ENCODE results near the gene FGGY.

Gene FGGY

DNA sequence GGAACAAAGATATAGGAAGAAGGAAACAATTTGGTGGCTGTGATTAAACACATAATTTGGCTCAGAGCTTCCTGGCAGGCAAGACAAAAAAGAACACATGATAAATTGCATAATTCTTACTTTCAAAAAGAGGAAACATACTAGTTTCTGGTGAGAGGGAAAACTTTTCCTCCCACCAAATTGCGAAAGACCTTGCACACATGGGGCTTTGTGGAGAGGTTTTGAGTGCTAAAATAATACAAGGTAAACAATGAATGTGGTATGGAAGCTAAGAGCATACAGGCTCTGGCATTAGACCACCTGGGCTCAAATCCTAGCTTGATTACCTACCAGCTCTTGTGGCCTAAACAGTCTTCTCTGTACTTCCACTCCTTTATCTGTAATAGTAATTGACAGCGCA is 377.7 kb downstream of the FGGY start:
- DNase-seq (ENCODE audit: low read depth, low spot score): no peak

DNA sequence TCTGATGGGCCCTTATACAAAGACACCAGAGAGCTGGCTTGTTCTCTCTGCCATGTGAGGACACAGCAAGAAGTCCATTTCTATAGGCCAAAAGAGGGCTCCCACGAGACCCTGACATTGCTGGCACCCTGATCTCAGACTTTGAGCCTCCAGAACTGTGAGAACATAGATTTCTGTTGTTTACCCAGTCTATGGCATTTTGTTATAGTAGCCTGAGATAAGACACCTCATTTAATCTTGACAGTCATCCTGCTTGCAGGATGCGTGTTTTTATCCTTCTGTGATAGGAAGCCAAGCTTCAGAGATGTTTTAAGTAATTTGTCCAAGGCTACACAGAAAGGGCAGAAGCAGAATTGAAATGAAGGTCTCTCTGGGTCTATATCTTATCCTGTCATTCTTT is 379.0 kb downstream of the FGGY start:
- DNase-seq (ENCODE audit: low read depth, low spot score): no peak

DNA sequence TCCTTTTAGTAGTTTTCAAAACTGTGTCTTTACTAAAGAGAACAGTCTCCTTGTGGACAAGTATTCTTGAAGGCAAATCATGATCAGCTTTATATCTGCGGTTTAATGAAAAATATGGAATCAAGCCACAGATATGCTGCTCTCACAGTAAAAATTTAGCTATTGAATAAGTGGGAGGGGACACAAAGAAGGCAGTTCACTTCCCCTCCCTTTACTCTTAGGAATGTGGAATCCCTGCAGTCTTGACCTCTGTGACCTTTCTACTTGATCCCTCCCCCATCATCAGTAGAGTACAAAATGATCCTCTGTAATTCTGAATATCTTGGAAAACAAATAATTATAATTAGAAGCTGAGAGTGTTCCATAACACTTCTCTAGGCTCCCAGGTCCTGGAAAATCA is 381.1 kb downstream of the FGGY start:
- DNase-seq (ENCODE audit: low read depth, low spot score): no peak

DNA sequence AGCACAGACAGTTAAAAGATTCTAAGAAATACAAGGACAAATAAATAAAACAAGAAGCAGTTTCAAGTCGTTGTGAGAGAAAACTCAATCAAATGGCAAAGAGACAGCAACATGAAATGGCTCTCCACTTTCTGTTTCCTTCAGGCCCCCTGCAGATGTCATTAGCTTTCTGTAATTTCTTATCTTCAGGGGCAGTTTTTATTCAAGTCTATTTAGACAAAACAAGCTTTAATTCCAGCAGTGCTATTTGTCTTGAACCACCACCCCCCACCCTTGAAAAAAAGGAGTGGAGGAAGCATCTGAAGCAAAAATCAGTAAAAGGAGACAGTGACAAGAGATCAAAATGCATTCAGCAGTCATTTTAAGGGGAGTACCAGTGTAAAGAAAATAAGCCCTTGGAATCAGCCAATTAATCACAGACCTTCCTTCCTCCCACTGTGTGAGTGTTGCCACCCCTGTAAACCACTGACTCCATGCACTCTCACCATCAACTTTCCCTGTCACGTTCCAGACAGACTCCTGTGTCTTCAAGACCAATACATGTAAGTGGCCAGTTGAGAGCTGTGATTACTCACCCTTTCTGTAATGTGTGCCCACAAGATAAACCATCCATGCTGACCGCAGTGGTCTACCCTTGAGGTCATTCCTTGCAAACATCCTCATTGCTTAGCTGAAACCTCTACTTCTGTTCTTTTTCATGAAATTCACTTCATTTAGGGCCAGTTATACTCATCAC is 381.8 kb downstream of the FGGY start:
- DNase-seq (ENCODE audit: low read depth, low spot score): no peak

DNA sequence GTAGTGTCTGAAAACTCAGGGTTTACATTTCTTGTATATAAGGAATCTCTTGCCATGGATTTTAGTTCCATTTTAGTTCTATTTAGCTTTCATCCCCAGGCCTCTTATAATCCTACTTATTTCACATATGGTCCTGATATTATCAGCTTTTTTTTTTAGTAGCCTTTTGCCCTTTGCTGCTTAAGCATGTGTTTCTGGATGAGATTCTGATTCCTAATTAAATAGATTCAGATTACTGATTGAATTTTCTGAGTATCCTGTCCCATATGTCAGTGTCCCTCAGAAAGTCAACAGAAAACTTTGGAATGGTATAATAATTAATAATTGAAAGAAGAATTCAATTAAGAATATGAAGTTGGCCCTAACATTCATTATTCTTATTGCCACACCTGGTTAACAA is 383.1 kb downstream of the FGGY start:
- DNase-seq (ENCODE audit: low read depth, low spot score): no peak

DNA sequence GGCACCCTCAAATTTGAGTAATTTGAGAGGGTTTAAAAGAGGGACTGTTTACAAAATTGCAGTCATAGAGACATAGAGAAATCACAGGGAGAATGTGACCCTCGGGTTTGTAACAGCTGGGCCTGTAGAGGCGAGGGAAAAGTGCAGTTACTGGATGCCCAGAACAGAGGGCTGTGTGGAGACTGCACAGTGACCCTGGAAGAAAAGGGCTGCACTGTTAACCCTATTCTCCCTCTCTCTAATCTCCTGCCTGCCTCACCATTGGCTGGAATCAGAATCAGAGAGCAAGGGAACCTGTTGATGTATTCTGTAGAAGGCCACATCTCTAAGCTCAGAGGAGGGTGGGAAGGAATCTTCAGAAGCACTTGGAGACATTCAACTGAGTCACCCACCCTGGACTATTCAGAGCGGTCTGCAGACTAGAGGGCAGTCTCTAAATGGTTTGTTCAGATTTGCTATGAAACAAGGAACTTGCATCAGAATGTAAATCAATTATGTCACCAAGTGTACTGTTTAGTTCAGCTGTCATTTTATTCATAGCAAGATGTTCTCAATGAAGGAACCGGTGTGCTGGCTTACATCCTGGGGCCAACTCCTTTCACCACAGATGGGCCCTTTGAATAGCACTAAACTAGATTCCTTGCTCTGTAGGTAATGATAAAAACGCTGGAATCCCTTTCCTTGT is 385.6 kb downstream of the FGGY start:
- no peak for DNase-seq (ENCODE audit: low read depth, low spot score)

DNA sequence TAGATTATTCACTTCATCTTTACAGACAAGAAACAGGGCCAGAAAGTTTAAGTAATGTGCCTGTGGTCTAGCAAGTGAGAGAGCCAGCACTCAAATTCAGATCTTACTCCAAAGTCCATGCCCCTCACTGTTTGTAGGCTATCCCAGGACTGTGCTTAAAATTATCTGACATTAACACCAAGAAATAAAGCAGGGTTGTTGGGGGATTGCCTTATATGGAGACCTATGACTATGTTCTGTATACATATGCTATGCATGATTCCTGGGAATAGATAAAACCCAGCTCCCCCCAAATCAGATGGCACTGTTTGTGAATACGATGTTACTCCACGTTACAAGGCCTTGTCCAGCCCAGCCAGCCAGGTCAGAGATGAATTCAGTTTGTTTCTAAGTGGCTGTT is 386.3 kb downstream of the FGGY start:
- DNase-seq (ENCODE audit: low read depth, low spot score): no peak

DNA sequence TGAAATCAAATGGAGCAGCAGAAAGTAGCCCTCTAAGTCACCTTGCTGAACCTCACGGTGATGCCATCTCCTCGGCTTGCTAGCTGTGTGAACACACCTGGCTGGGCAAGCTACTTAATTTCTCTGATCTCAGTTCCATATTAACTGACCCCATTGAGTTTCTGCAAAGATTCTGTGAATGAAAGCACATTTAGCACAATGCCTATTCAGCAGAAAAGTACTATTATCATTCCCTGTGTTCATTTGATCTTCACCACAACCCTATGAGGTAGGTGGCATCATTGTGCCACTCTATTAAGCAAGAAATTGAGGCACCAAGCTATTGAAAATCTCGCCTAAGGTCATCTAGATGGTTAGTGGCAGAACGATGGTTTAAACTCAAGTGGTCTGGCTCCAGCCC is 387.8 kb downstream of the FGGY start:
- no peak for DNase-seq (ENCODE audit: low read depth, low spot score)

DNA sequence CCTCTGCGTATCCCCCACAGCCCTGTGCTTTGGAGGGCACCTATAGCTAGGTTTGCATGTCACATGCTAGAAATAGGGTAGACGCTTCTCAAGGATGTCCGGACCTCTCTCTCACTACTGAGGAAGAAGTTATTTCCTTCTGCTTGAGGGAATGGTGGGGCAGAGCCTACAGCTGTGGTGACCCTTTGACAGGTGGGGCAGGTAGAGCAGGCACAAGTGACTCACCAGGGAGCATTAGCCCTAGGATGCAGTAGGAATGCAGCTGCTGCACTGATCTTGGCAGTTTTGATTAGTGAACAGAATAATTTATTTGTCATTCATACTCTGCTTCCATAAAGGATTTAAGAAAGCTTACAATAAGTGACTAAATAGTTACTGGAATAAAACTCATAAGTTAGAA is 388.2 kb downstream of the FGGY start:
- no peak for DNase-seq (ENCODE audit: low read depth, low spot score)

DNA sequence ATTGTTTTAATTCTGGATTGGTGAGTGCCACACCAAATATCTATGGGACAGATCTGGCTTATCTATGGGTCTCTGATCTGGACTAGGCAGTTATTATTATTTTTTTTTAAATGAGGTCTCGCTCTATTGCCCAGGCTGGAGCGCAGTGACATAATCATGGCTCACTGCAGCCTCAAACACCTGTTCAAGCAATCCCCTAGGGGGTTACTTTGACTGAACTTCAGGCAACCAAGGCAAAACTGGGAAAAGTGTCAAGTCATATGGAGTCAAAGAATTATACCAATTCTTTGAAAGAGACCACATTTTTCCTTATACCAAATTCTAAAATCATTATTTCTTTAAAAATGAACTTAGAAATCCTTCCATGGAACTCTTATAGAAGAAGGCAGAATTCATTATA is 388.8 kb downstream of the FGGY start:
- DNase-seq (ENCODE audit: low read depth, low spot score): no peak

DNA sequence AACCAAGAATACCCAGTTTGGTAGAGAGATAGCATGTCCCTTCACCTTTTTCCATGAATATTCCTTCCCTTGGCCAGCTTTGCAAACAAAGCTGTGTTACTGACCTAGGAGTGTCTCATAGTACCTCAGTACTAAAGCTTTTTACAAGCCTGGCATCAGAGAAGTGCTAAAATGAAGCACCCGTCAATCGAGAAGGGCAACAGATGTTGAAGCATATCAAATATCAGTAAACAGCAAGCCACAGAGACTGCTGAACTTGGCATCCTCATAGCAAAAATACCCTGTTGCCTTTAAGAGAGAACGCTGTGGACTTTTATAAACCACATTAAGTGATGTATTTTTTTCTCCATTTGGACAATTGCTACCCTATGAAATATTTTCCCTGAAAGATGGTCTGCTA is 389.3 kb downstream of the FGGY start:
- no peak for DNase-seq (ENCODE audit: low read depth, low spot score)

DNA sequence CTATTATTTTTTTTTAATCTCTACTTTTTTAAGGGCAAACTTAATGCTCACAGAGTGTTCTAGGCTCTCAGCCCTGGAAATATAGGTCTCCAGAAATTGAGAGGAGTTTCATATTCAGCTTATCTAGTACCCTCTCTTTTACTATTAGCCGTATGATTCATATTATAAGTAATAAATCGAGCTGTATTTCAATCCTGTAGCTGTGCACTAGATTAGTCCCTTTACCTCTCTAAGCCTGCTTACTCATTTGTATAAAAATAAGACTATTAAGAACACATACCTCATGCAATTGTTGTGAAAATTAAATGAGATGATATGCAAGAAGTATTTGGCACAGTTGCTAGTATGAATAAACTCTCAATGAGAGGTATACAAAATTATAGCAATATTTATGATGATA is 389.7 kb downstream of the FGGY start:
- no peak for DNase-seq (ENCODE audit: low read depth, low spot score)

DNA sequence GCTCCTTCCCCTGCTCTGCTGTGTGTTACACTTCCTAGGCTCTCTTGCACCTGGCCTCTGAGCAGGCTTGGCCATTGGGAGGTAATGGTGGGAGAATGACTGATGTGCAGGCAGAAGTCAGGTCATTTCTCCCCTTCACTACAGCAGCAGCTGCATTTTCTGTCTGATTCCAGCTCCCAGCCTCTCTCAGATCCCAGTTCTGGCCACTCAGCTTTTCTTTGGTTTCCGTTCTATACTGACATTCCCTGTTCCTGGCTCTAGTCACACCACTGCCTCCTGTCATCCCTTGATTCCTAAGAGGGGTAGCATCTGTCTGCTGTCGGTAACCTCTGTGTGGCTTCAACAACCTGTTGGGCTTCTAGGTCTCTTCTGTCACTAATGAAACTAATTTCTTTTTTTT is 390.2 kb downstream of the FGGY start:
- no peak for DNase-seq (ENCODE audit: low read depth, low spot score)

DNA sequence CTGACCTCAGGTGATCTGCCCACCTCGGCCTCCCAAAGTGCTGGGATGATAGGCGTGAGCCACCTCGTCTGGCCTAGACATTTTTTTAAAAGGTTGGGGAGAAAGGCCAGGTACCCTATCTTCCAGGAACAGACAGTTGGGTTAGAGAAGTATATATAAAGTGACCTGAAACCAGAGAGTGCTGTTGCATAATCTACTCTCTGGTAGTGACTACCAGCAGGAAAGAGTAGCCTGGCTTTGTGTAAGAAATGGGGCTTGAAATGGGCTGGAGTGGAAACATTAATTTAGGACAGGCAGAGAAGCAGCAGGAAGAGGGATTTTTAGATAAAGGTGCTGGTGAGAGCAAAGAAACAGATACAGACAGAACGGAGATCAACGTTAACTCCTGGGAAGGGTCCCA is 392.1 kb downstream of the FGGY start:
- no peak for DNase-seq (ENCODE audit: low read depth, low spot score)

DNA sequence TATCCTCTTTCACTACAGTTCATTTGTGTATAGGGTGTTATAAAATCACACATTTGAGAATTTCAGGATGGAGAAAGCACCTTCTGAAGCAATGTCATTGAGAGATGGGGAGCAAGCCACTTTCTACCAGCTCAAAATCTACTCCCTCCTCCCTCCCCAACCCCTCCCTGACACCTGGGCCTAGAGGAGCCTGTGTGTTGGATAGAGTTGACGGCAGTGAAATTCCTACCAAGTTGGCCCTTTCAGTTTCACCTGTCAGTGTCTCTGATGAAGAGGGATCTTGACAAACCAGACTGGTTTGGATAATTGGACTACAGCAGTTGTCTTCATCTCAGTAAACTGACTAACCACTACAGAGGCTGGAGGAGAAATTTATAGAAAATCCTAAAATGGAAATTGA is 392.8 kb downstream of the FGGY start:
- DNase-seq (ENCODE audit: low read depth, low spot score): no peak

DNA sequence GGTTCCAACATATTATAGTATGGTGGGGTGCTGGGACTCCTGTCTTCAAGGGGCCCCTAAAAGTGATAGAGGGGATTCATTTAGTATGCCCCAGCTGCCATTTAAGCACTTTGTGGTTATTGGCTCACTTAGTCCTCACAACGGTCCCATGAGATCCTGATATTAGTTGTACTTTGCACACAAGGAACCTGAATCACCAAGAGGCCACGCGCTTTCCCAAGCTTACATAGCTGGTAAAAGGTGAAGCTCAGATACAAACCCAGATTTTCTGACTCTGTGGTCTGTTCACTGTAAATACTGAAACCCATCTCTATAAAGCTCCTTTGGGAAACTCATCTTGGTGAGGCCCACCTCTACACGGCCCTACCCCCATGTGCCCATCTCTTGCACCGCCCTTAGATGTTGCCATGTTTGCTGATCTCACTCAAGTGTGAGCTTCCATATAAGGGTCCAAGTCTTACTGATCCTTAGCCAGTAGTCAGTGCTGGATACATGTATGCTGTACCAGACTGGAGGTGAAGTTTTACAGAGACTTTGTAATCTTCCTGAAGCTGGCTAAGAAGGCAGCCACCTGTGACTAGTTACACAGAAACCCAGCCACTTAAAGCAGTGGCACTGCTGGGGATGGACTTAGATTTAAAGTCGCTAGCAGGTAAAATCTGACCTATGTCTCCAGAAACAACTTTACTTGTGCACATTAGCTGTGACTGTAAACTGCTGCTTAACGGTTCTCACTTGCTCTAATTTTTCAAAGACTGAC is 393.5 kb downstream of the FGGY start:
- no peak for DNase-seq (ENCODE audit: low read depth, low spot score)

DNA sequence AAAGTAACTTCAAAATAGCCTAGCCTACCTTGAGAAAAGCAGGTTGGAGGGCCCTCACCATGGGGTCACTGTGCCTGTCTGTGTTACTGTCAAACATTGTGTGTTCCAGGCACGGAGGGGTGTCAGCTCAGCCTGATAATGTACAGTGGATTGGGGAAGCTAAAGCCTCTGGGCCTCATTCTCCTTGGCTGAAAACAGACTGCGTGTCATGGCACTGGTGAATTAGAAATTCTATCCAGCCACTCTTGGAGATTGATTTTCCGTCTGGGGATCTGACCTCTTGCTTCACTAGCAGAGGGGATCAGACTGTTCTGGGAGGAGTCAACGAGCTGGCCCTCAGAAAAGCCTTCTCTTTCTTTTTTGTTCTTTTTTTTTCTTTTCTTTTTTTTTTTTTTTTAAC is 394.4 kb downstream of the FGGY start:
- no peak for DNase-seq (ENCODE audit: low read depth, low spot score)

DNA sequence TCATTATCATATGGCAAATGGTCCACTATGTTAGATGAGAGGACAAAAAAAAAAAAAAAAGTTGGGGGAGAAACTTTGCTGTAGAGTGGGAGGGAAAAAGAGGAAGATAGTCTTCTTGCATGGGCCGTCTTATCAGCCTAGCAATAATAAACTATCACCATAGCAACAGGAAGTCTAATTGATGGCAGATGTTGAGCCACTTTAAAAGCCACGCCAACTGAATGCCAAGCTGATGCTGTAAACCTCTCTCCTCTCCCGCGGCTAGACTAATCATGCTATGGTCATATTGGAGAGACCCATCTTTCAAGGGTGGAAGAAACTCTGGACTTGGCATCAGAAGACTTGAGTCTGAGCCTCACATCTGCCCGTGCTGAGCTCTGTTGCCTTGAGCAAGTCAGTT is 395.7 kb downstream of the FGGY start:
- no peak for DNase-seq (ENCODE audit: low read depth, low spot score)

DNA sequence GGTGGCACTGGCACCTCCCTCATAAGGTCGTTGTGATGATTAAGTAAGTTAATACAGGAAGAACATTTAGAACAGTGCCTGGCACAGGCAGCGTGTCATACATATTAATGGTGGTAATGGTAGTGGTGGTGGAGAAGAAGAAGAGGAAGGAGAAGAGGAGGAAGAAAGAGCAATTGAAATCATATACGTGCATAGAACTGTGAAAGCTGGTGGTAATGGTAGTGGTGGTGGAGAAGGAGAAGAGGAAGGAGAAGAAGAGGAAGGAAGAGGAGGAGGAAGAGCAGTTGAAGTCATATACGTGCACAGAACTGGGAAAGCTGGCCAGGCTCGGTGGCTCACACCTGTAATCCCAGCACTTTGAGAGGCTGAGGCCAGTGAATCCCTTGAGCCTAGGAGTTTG is 396.5 kb downstream of the FGGY start:
- DNase-seq (ENCODE audit: low read depth, low spot score): no peak

DNA sequence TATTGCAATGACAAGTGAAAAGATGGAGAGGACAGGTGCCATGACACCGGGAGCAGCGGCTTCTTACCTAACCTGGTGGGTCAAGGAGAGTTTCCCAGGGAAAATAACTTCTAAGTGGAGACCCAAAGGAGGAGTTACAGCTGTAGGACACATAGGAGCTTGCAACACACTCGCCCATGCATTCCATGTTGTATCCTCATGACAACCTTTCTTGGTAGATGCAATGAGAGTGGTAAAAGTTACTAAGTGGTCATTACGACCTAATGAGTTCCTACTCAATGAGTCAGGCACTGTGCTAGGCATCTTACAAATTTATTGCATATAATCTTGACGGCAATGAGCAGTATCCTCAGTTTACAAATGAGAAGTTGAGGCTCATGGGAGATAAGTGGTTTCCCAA is 398.4 kb downstream of the FGGY start:
- no peak for DNase-seq (ENCODE audit: low read depth, low spot score)

DNA sequence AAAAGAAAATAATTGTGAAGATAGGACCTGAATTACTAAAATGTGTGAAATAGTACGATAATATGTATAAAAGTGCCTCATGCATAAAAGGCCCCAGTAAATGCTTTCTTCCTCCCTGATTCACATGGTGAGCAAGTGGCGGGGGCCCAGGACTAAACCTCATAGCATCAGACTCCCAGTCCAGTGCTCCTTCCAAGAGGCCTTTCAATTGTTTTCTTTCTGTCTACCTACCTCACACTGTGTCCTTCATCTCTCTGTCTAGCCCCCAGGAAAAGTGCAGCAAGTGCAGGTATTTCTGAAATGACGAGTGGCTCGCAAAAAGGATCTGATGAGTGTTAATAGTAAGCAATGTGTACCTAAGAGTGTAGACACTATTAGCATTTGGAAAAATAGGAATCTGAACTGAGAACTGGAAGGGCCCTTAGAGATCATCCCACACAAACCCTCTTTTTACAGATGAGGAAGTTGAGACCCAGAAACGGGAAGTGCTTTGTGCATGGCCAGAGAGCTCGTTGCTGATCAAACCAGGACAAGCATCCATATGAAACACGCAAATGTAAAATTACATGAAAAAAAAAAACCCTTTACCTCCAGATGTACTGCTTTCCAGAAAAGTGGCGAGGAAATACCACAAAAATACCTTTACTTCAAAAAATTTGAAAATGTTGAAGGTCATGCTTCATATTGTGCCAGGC is 399.7 kb downstream of the FGGY start:
- DNase-seq (ENCODE audit: low read depth, low spot score): no peak

DNA sequence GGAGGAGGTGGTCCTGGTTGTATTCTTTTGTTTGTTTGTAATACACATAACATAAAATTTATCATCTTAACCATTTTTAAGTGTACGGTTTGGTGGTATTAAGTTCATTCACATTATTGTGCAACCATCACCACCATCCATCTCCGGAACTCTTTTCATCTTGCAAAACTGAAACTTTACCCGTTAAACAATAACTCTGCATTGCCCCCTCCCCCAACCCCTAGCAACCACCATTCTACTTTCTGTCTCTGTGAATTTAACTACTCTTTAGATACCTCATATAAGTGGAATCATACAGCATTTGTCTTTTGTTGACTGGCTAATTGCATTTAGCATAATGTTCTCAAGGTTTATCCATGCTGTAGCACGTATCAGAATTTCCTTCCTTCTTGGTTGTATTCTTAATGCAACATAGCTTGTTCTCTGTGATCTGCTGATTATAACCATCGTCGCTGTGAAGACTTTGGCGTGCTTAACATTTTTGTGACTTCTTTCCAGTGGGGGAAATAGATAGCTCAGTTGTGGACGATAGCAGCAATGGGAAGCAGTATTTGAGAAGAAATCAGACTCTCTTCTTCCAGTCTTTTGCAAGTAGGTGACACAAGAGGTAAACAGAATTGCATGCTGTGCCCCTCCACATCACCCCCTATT is 400.4 kb downstream of the FGGY start:
- peak; percentile 12 for DNase-seq (ENCODE audit: low read depth, low spot score)
